Fibroblast of pulmonary artery (primary cell): Measurements from ENCODE around the gene SELENON.

Source experiments
- DNase-seq: peaks from one replicate; pipeline ENCODE4 v3.0.0-alpha.2; 2010; ENCODE audit warnings: low read depth
- H3K4me3 ChIP-seq: replicated peaks from 2 replicates; pipeline ENCODE4 v1.5.1; 2011; ENCODE audit warnings: low read depth, mild to moderate bottlenecking, control low read depth, low read length, moderate library complexity
- TF ChIP-seq, protein P1 (sequence below): IDR thresholded peaks from 2 replicates; pipeline ENCODE4 v1.5.1; 2011; ENCODE audit warnings: mild to moderate bottlenecking, control low read depth, low read length, inconsistent platforms; ENCODE audit errors: missing control alignments

SELENON gene

DNA sequence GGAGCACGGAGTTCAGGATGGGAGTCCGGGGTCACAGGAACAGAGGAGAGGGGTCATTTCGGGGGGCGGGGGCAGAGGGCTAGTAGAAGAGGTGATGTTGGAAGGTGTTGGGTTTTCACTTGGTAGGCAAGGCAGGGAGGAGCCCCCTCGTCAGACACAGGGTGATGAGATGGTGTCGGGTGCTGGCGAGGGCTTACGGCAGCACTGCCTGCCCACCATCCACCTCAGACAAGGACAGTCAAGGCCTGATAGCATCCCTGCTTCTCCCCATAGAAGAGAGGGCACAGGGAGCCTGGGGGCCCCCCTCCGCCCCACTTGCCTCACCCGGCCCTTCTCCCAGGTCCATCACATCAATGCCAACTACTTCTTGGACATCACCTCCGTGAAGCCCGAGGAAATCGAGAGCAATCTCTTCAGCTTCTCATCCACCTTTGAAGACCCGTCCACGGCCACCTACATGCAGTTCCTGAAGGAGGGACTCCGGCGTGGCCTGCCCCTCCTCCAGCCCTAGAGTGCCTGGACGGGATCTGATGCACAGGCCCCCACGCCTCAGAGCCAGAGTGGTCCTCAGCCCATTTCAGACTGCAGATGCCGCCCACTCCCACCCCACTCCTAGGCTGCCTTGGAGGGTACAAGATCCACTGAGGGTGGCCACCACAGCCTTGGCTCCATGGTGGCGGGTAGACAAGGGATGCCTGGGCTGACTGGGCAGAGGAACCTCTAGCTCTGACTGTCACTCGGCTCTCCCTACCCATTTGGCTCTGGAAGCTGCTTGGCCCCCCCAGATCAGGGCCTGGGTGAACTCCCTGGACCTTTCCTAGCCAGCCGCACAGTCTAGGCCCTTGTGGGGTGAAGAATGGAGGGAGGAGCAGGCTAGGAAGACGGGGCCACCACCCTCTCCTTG is 15.5 kb downstream of the SELENON start:
- no peak for DNase-seq
- TF ChIP-seq, protein P1, sequence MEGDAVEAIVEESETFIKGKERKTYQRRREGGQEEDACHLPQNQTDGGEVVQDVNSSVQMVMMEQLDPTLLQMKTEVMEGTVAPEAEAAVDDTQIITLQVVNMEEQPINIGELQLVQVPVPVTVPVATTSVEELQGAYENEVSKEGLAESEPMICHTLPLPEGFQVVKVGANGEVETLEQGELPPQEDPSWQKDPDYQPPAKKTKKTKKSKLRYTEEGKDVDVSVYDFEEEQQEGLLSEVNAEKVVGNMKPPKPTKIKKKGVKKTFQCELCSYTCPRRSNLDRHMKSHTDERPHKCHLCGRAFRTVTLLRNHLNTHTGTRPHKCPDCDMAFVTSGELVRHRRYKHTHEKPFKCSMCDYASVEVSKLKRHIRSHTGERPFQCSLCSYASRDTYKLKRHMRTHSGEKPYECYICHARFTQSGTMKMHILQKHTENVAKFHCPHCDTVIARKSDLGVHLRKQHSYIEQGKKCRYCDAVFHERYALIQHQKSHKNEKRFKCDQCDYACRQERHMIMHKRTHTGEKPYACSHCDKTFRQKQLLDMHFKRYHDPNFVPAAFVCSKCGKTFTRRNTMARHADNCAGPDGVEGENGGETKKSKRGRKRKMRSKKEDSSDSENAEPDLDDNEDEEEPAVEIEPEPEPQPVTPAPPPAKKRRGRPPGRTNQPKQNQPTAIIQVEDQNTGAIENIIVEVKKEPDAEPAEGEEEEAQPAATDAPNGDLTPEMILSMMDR: no peak
- no peak overlapping the region for H3K4me3 ChIP-seq

DNA sequence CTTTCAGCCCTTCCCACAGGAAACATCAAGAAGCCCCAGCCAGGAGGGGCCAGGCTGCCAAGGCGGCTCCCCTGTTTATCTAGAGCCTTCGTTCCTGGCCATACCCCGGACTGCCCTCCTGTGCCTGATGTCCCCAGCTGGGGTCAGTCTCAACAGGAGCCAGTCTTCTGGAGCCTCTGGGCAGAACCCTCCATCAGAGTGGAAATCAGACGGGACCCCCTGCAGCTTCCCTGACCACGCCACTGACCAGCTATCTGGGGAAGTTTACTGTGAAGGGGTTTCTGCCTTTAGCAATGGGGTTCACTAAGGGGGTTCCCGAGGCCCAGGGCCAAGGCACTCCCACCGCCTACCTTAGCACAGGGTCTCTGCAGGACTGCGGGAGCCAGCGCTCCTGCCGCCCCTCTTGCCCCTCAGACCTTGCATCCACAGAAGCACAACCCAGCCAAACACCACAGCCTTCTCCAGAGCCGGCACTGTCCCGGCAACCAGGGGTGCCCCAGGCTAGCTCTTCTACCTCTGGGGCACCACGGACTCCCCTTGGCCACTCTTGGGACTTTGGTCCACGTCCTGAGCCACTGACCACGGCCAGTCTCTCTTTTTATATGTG is 16.2 kb downstream of the SELENON start:
- TF ChIP-seq, protein P1: no peak
- DNase-seq: no peak
- no peak overlapping the region for H3K4me3 ChIP-seq

DNA sequence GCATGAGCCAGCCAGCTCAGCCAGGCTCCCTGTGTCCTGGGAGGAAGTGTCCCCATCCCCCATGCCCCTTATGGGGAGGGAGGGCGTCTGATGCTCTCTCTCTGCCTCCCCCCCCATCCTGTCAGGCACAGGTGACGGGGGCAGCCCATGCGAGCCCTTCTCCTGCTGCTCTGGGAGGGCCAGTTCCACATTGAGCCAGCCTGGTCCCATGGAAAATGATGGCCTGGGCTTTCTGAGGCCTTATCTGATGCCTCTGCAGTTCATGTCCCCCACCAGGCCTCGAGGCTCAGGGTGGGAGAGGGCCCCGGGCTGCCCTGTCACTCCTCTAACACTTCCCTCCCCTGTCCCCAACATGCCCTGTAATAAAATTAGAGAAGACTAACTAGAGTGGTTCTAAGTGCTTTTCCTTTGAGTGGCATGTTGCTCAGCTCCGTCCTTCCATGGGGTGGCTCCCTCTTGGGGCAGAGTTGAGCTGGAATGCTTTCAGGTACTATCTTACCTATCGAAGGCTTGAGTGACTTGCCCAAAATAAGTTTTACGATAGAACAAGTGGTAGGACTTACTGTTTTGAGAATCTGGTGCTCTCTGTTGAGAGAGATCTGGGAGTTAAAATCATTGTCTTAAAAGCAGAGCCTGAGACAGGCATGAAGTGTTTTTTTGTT is 18.0 kb downstream of the SELENON start:
- H3K4me3 ChIP-seq: no peak overlapping the region
- TF ChIP-seq, protein P1: no peak
- DNase-seq: no peak

DNA sequence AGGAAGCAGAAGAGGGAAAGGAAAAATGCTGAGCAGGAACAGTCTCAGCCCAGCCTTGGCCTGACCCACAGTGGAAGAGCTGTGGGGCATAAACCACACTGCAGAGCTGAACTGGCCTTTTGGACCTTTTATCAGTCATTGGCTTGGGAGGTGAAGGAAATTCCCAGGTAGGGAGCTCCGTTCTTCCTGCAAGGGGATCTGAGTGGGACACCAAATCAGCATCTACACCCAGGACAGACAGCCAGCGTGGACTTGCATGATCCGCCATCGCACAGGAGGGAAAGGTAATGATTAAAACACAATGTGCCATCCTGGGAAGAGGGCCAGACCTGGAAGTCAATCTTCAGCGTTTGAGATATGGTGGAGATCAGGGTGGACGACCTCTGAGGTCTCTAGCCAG is 18.6 kb downstream of the SELENON start:
- TF ChIP-seq, protein P1: no peak
- DNase-seq: no peak
- peak overlapping the region; percentile 3 for H3K4me3 ChIP-seq

DNA sequence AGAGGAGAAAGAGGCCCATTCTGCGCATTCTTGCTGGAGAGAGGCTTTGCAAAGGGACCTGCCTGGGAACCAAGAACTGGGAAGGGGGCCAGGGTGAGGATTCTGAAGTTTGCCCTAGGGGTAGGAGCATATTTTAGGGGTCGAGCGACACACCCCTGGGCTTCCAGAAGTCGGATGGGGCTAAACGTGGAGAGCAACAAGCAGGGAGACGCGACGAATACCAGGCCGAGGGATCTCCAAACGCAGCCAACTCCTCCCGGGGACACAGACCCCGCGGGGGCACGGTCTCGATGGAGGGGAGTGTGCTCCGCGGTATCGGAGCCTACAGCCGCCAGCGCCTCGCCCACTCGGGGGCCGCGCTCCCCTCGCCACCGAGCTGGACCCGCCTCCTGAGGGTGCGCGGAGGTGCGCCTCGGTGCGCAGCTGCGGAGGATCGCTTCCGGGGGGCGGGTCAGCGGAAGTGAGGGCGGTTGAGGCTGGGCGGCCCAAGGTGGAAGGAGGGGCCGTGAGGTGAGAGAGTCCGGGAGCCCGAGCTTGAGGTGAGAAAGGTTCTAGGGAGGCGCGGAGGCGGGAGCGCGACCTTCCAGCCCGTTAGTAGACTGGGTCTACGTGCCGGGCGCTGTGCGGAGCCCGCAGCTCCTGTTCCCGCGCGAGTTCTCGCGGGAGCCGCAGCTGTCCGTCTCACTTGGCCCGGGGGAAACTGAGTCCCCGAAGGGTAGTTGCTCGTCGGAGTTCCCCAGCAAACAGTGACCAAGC is 19.7 kb downstream of the SELENON start, which contains the start of gene MTFR1L:
Gene MTFR1L, plus strand, starts transcription at position 464 of the 756 bp plus-strand sequence. CDS start 3,151 bp downstream, outside the sequence.
- peak within 1 kb of the TSS; percentile 90 for H3K4me3 ChIP-seq
- TF ChIP-seq, protein P1: no peak
- DNase-seq: peak; percentile 68

DNA sequence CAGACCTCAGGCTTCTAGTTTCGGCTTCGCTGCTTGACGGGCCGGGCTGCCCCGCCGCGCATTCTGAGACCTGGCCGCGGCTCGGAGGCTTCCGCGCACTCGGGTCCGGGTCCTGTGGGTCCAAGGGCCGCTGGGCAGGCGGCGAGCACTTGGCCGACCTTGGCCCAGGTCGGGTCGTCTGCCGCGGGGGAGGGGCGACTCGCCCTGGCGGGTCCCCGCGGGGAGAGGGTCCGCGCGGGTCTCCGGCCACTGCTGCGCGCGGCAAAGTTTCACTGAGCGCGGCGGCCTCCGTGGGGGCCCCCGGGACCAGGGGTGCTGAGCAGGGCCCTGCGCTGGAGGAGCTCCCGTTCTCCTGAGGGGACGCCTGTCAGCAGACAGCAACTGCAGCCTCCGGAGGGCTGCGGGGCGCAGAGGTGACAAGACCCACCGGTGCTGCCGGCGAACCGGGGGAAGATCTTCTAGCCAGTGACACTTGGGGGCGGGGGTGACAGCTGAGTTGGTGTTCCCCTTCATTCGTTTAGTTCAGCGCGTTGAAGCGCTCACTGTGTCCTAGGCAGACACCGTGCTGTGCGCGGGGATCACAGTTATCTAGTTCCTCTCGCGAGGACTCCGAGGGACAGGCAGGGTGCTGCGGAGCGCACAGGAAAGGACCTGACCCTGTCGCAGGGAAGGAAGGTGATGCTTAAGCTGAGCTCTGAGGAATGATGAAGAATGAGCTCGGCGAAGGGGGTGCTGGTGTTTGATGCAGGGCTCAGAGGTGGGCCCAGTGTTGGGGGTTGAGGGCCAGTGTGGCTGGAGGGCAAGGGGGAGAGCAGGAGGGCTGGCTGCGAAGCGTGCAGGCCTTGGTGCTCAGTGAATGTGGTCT is 20.5 kb downstream of the SELENON start:
- TF ChIP-seq, protein P1: no peak
- peak overlapping the region; percentile 90 for H3K4me3 ChIP-seq
- peak; percentile 59 for DNase-seq
